HG02970 (cell line): ENCODE measurements around the gene DHODH.
"Not testable (repeated sequence)": the region's sequence is repeated elsewhere in the genome, so short reads cannot be mapped to it uniquely, and the experiment has no call there.

Source experiments
- ATAC-seq: cut with Tn5 transposase; IDR thresholded peaks from one replicate; pipeline ENCODE4 v1.9.1; 2021; ENCODE audit warnings: mild to moderate bottlenecking, moderate library complexity, moderate number of reproducible peaks; ENCODE audit not compliant: unreplicated experiment, low FRiP score

DHODH gene

DNA sequence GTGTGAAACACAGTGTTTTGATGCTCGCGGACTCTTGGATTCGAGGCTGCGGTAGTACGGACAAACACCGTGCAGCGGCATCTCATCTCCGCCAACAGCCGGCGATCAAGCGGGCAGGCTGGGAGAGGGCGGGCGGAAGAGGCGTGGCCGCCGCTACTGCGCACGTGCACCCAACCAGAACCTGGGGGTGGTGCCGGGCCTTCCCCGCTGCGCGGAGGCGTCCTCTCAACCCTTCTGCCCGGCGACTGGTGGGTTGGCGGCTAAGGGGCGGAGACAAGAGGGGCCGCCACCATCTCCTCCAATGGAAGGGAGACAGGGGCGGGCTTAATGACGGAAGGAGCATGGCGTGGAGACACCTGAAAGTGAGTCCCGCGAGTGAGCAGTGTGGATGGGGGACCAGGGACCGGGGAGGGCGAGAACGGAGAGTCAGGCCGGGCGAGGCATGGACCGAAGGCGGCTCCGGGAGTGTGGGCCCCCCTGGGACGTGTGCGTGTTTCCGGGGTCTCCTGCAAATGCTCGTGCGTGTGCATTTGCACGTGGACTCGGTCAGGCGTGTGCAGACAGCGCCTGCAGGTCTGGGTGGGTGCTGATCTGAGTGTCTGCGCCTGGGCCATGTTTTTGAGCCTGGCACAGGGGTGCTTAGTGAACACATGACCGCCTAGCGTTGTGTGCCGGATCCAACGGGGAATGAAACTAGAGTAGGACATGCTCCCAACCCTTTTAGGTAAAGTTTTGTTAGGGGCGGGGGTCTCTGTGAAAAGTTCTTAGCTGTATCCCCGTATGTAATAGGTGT is at the start of gene DHODH:
Gene DHODH (plus strand): TSS at position 321 of the 793 bp plus-strand sequence. CDS start 21 bp downstream, at position 342.
- ATAC-seq = peak; percentile 100

DNA sequence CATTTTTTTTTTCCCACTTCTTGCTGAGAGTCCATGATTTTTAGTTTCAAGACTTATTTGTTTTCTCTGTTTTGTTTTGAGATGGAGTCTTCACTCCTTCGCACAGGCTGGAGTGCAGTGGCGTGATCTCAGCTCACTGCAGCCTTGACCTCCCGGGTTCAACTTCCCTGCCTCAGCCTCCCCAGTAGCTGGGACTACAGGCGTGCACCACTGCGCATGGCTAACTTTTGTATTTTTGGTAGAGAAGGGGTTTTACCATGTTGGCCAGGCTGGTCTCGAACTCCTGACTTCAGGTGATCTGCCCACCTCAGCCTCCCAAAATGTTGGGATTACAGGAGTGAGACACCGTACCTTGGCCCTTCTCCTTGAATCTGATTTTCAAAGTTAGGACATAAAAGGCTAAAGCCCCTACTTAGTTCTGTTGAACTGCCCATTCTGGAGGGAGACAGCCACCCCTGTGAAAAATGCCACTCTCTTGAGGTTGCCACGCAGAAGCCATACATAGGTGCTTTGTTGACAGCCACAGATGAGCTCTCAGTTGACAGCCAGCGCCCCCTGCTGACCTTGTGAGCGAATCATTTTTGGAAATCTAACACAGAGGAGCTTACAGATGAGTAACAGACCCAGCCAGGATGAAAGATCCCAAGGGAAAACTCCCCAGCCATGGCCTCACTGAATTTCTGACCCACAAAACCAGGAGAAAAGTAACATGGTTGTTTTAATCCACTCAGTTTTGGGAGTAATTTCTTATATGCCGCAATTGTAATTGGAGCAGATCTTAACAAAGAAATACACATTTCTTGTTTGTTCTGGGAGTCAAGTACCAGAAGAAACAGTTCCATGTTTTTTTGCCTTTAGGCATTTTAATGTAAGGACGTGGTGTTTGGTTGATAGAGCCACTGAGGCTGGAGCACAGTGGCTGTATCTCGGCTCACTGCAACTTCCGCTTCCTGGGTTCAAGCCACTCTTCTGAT is 47.2 kb upstream of the DHODH start:
- ATAC-seq = no peak

- ATAC-seq = no peak
Measured at GRCh38 chr16:71963125-71963875, 45.2 kb upstream of the DHODH start.

GRCh38 chr16:71965223-71965622 is 43.3 kb upstream of the DHODH start:
- no peak for ATAC-seq

- no peak for ATAC-seq
Measured at GRCh38 chr16:71966932-71967331, 41.6 kb upstream of the DHODH start.

DNA sequence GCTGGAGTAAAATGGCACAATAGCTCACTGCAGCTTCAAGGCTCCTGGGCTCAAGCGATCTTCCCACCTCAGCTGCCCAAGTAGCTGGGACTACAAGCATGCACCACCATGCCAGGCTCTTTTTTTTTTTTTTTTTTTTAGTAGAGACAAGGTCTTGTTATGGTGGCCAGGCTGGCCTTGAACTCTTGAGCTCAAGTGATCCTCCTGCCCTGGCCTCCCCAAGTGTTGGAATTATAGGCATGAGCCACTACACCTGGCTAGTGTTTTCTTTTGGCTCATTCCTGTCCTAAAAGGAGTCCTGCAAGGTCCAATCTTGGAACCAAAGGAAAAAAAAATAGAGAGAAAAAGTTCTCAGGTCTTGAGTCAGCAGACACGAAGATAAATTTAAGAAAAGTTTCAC is 39.2 kb upstream of the DHODH start:
- no peak for ATAC-seq

GRCh38 chr16:71971571-71971970 is 37.0 kb upstream of the DHODH start:
- ATAC-seq = no peak

GRCh38 chr16:71972356-71972755 is 36.2 kb upstream of the DHODH start:
- ATAC-seq = no peak

DNA sequence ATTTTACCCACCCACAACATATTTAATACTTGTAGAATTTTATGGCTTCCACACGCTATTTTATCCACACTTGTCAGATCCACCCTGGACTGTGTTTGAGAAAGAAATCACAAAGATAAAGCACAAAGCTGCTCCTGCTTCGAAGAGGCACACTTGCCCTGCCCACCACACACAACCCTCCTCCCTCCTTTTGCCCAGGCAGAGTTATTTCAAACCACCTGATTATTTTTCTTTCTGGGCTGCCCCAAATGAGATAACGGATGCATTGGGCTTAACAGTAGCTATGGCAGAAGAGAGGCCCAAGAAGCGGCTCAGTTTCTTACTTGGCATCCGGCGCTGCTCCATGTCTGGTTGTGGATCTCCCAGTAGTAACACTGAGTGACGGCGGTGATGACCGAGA is 35.5 kb upstream of the DHODH start:
- ATAC-seq = no peak

GRCh38 chr16:71974068-71974818 is 34.3 kb upstream of the DHODH start:
- no peak for ATAC-seq

DNA sequence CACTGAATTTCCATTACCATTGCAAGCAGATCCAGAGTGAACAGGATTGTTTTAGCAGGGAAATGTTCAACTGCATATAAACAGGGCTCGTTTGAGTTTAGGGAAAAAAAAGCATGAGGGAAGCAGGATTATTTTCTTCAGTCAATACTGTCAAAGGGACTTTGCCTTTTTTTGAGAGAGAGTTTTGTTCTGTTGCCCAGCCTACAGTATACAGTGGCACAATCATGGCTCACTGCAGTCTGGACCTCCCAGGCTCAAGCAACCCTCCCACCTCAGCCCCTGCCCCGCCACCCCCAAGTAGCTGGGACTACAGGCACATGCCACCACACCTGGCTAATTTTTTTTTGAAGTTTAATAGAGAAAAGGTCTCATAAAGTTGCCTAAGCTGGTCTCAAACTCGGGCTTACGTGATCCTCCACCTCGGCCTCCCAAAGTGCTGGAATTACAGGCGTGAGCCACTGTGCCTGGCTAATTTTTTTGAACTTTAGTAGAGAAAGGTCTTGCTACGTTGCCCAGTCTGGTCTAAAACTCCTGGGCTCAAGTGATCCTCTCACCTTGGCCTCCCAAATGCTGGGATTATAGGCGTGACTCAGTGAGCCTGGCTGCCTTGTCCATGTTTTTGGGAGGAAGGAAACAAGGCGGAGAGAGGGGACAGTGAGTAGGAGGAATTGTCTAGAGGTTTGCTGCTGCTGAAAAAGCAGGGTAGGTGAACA is 23.1 kb upstream of the DHODH start:
- no peak for ATAC-seq

GRCh38 chr16:71986131-71986530 is 22.4 kb upstream of the DHODH start:
- no peak for ATAC-seq

GRCh38 chr16:71995038-71995437 is 13.5 kb upstream of the DHODH start:
- no peak for ATAC-seq

DNA sequence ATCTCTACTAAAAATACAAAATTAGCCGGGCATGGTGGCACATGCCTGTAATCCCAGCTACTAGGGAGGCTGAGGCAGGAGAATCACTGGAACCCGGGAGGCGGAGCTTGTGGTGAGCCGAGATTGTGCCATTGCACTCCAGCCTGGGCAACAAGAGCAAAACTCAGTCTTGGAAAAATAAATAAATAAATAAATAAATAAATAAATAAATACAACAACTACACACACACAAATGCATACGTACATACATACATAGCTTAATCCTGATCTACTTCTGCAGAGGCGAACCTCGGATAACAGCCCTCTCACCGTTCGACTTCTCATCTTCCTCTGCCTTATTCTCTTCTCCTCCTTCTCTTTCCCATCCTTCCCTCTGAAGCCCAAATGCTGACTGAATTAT is 11.0 kb upstream of the DHODH start:
- ATAC-seq = not testable (repeated sequence)

GRCh38 chr16:72001180-72001874 is 7.2 kb upstream of the DHODH start:
- ATAC-seq = no peak

GRCh38 chr16:72002619-72003018 is 5.9 kb upstream of the DHODH start:
- no peak for ATAC-seq

- ATAC-seq = not testable (repeated sequence)
Measured at GRCh38 chr16:72008065-72008423, 500 bp upstream of the DHODH start.

- no peak for ATAC-seq
Measured at GRCh38 chr16:72009779-72010178, 1.2 kb downstream of the DHODH start.

GRCh38 chr16:72012607-72013006 is 4.1 kb downstream of the DHODH start:
- ATAC-seq = no peak
